Mesenchymal stem cell (in vitro differentiated cells and primary cell): ENCODE data around the gene GRB2.

Source experiments
- DNase-seq: peaks from one replicate; pipeline ENCODE4 v3.0.0-alpha.2; 2013
- H2AFZ ChIP-seq: one replicate; pipeline ENCODE4 v1.6.1; 2013; ENCODE audit warnings: low read depth, mild to moderate bottlenecking, control low read depth, inconsistent platforms, low read length, moderate library complexity
- H2AK5ac ChIP-seq: 2 replicates; pipeline ENCODE4 v1.6.1; 2013; ENCODE audit warnings: low read length, moderate library complexity, mild to moderate bottlenecking, inconsistent platforms; ENCODE audit not compliant: severe bottlenecking
- H2BK120ac ChIP-seq: one replicate; pipeline ENCODE4 v1.6.1; 2013; ENCODE audit warnings: low read depth, mild to moderate bottlenecking, inconsistent platforms, low read length, moderate library complexity
- H2BK12ac ChIP-seq, 2 experiments: one replicate each; pipeline ENCODE4 v1.6.1; 2013; ENCODE audit warnings: inconsistent platforms in 2 of 2, low read length in 2 of 2, mild to moderate bottlenecking in 2 of 2, moderate library complexity in 2 of 2, control low read depth in 1 of 2
- H2BK15ac ChIP-seq: one replicate; pipeline ENCODE4 v1.6.1; 2013; ENCODE audit warnings: mild to moderate bottlenecking, low read depth, inconsistent platforms; ENCODE audit not compliant: poor library complexity, severe bottlenecking
- H2BK5ac ChIP-seq: 2 replicates; pipeline ENCODE4 v1.6.1; 2013; ENCODE audit warnings: low read depth, mild to moderate bottlenecking, low read length, control low read depth, inconsistent platforms; ENCODE audit not compliant: poor library complexity, severe bottlenecking
- H3K14ac ChIP-seq, 2 experiments: one replicate each; pipeline ENCODE4 v1.6.1; 2013; ENCODE audit warnings: inconsistent platforms in 2 of 2, low read length in 2 of 2, control low read depth in 1 of 2, mild to moderate bottlenecking in 1 of 2, moderate library complexity in 1 of 2
- H3K18ac ChIP-seq, 2 experiments: one replicate each; pipeline ENCODE4 v1.6.1; 2013; ENCODE audit warnings: inconsistent platforms in 2 of 2, low read length in 2 of 2, control low read depth in 1 of 2, low read depth in 1 of 2, mild to moderate bottlenecking in 1 of 2
- H3K23ac ChIP-seq, 2 experiments: one replicate each; pipeline ENCODE4 v1.6.1; 2013; ENCODE audit warnings: inconsistent platforms in 2 of 2, low read length in 2 of 2, mild to moderate bottlenecking in 2 of 2, moderate library complexity in 2 of 2, control low read depth in 1 of 2
- H3K27ac ChIP-seq: 2 replicates; pipeline ENCODE4 v1.5.1; 2013; ENCODE audit warnings: mild to moderate bottlenecking, moderate library complexity, low read length, control low read depth, inconsistent platforms; ENCODE audit not compliant: poor library complexity, severe bottlenecking
- H3K27me3 ChIP-seq, 2 experiments: 2 replicates each; pipeline versions ENCODE4 v1.6.1 to v1.7.0; 2013; ENCODE audit warnings: low read length in 2 of 2, mild to moderate bottlenecking in 2 of 2, moderate library complexity in 2 of 2, control low read depth in 1 of 2, inconsistent platforms in 1 of 2; ENCODE audit not compliant: control insufficient read depth in 1 of 2, insufficient read depth in 1 of 2
- H3K36me3 ChIP-seq, 2 experiments: 2 replicates each; pipeline versions ENCODE4 v1.6.1 to v1.7.0; 2013; ENCODE audit warnings: low read length in 2 of 2, control low read depth in 1 of 2, inconsistent platforms in 1 of 2, low read depth in 1 of 2, mild to moderate bottlenecking in 1 of 2; ENCODE audit not compliant: insufficient read depth in 2 of 2, control insufficient read depth in 1 of 2
- H3K4ac ChIP-seq, 2 experiments: one replicate each; pipeline ENCODE4 v1.6.1; 2013; ENCODE audit warnings: inconsistent platforms in 2 of 2, low read length in 2 of 2, mild to moderate bottlenecking in 2 of 2, moderate library complexity in 2 of 2, control low read depth in 1 of 2, low read depth in 1 of 2
- H3K4me1 ChIP-seq: 2 replicates; pipeline ENCODE4 v1.6.1; 2013; ENCODE audit warnings: low read depth, low read length, control low read depth; ENCODE audit not compliant: control insufficient read depth, insufficient read depth
- H3K4me2 ChIP-seq: 2 replicates; pipeline ENCODE4 v1.6.1; 2013; ENCODE audit warnings: low read length, mild to moderate bottlenecking, inconsistent platforms; ENCODE audit not compliant: poor library complexity, severe bottlenecking
- H3K4me3 ChIP-seq, 2 experiments: 2 replicates each; pipeline versions ENCODE4 v1.5.1 to v1.7.0; 2013; ENCODE audit warnings: low read length in 2 of 2, mild to moderate bottlenecking in 2 of 2, control low read depth in 1 of 2, low read depth in 1 of 2; ENCODE audit not compliant: insufficient read depth in 1 of 2
- H3K79me1 ChIP-seq: replicated peaks from 2 replicates; pipeline ENCODE4 v1.6.1; 2013; ENCODE audit warnings: mild to moderate bottlenecking, control low read depth, low read length, inconsistent platforms; ENCODE audit not compliant: poor library complexity, severe bottlenecking
- H3K9ac ChIP-seq: 2 replicates; pipeline ENCODE4 v1.7.0; 2013; ENCODE audit warnings: mild to moderate bottlenecking, low read length, moderate library complexity
- H3K9me3 ChIP-seq: 2 replicates; pipeline ENCODE4 v1.7.0; 2013; ENCODE audit warnings: mild to moderate bottlenecking, low read length; ENCODE audit not compliant: control insufficient read depth
- H4K8ac ChIP-seq: one replicate; pipeline ENCODE4 v1.6.1; 2013; ENCODE audit warnings: inconsistent platforms, mild to moderate bottlenecking, low read length, moderate library complexity
- H4K91ac ChIP-seq: one replicate; pipeline ENCODE4 v1.6.1; 2013; ENCODE audit warnings: mild to moderate bottlenecking, low read length, inconsistent platforms
- WGBS: methylation state at CpG from one replicate; pipeline ENCODE4 v1.1.7; 2013; ENCODE audit warnings: mixed read lengths; 5-methylcytosine and 5-hydroxymethylcytosine counted together

GRB2 gene

GRCh38 chr17:75350706-75351105, 54.8 kb downstream of the GRB2 start:
- DNase-seq, result no peak
- WGBS, result 90% methylated on average over 9 of the region's 9 CpGs
- Histone ChIP-seq H2AK5ac (no peak overlapping the region), H3K79me1 (peaks cover 18% of the 10 kb centered on the region), H3K4me2 (no peak overlapping the region), H3K4me1 (peaks cover 23% of the 10 kb centered on the region), H2BK5ac (no peak overlapping the region), H4K8ac (no peak overlapping the region), H2BK12ac (no peak overlapping the region), H3K4me3 (no peak overlapping the region), H3K27me3 (no peaks in the 10 kb centered on the region), H3K9ac (no peak overlapping the region), H2BK120ac (no peak overlapping the region), H3K14ac (no peak overlapping the region), H3K9me3 (no peaks in the 10 kb centered on the region), H3K27ac (no peak overlapping the region), H3K18ac (no peak overlapping the region), H3K36me3 (peaks cover 0 to 3% of the 10 kb centered on the region in 2 experiments), H2BK15ac (no peak overlapping the region), H3K4ac (no peak overlapping the region), H2AFZ (no peak overlapping the region), H3K23ac (no peak overlapping the region), H4K91ac (no peak overlapping the region)

GRCh38 chr17:75350029-75350428, 55.4 kb downstream of the GRB2 start:
- H4K8ac ChIP-seq, result no peak overlapping the region
- H3K4me1 ChIP-seq, result peaks cover 23% of the 10 kb centered on the region
- no peak overlapping the region for H3K23ac ChIP-seq
- H3K9me3 ChIP-seq, result no peaks in the 10 kb centered on the region
- H3K79me1 ChIP-seq, result peaks cover 18% of the 10 kb centered on the region
- no peak overlapping the region for H2BK12ac ChIP-seq
- peaks cover 0 to 3% of the 10 kb centered on the region in 2 experiments for H3K36me3 ChIP-seq
- H3K4me2 ChIP-seq, result no peak overlapping the region
- H2BK5ac ChIP-seq, result no peak overlapping the region
- H2AFZ ChIP-seq, result no peak overlapping the region
- H2BK15ac ChIP-seq, result no peak overlapping the region
- no peak overlapping the region for H3K27ac ChIP-seq
- H3K14ac ChIP-seq, result no peak overlapping the region
- no peak overlapping the region for H4K91ac ChIP-seq
- H3K4me3 ChIP-seq, result no peak overlapping the region
- no peak overlapping the region for H3K18ac ChIP-seq
- H2AK5ac ChIP-seq, result no peak overlapping the region
- no peak overlapping the region for H3K4ac ChIP-seq
- no peak overlapping the region for H2BK120ac ChIP-seq
- H3K27me3 ChIP-seq, result no peaks in the 10 kb centered on the region
- DNase-seq, result no peak
- no peak overlapping the region for H3K9ac ChIP-seq

- Histone ChIP-seq H2BK12ac (no peak overlapping the region), H2BK5ac (no peak overlapping the region), H3K36me3 (peaks cover 0 to 3% of the 10 kb centered on the region in 2 experiments), H4K91ac (no peak overlapping the region), H3K4me2 (no peak overlapping the region), H3K79me1 (peaks cover 18% of the 10 kb centered on the region), H2BK15ac (no peak overlapping the region), H3K27me3 (no peaks in the 10 kb centered on the region), H3K18ac (no peak overlapping the region), H2AFZ (no peak overlapping the region), H3K4ac (no peak overlapping the region), H3K4me1 (peaks cover 23% of the 10 kb centered on the region), H3K4me3 (no peak overlapping the region), H3K23ac (no peak overlapping the region), H2AK5ac (no peak overlapping the region), H3K9me3 (no peaks in the 10 kb centered on the region), H3K9ac (no peak overlapping the region), H4K8ac (no peak overlapping the region), H3K14ac (no peak overlapping the region), H3K27ac (no peak overlapping the region), H2BK120ac (no peak overlapping the region)
- 98% methylated on average over 7 of the region's 8 CpGs for WGBS
- DNase-seq, result no peak
Measured at GRCh38 chr17:75349589-75349988, 55.9 kb downstream of the GRB2 start.

GRCh38 chr17:75348386-75349012, 57.0 kb downstream of the GRB2 start:
- peaks cover 16% of the 10 kb centered on the region for H3K79me1 ChIP-seq
- H3K36me3 ChIP-seq, result peaks cover 0 to 3% of the 10 kb centered on the region in 2 experiments
- H4K91ac ChIP-seq, result no peak overlapping the region
- DNase-seq, result no peak
- H3K27me3 ChIP-seq, result no peaks in the 10 kb centered on the region
- WGBS, result 98% methylated on average over 8 of the region's 8 CpGs
- no peak overlapping the region for H3K14ac ChIP-seq
- no peak overlapping the region for H3K27ac ChIP-seq
- H3K23ac ChIP-seq, result peak overlapping the region in 1 of 2 experiments; percentile 70
- peaks cover 25% of the 10 kb centered on the region for H3K4me1 ChIP-seq
- H2AK5ac ChIP-seq, result no peak overlapping the region
- H3K18ac ChIP-seq, result no peak overlapping the region
- no peak overlapping the region for H2BK12ac ChIP-seq
- no peak overlapping the region for H2BK15ac ChIP-seq
- H4K8ac ChIP-seq, result no peak overlapping the region
- H3K9me3 ChIP-seq, result no peaks in the 10 kb centered on the region
- H3K4ac ChIP-seq, result no peak overlapping the region
- no peak overlapping the region for H3K9ac ChIP-seq
- H2BK5ac ChIP-seq, result no peak overlapping the region
- no peak overlapping the region for H3K4me2 ChIP-seq
- no peak overlapping the region for H2BK120ac ChIP-seq
- H3K4me3 ChIP-seq, result no peak overlapping the region
- no peak overlapping the region for H2AFZ ChIP-seq
